Measurements from ENCODE around the gene BAIAP2. TPM values are rescaled to one million over a fixed set of nuclear protein-coding genes. Genes with fewer than 3 reads are reported as not detected.

Gene BAIAP2
- total and polyA plus RNA-seq, 2 of the 13 experiments (the other 11 are each of a cell fraction or from before 2014, with no cell fraction given), result 22.5 to 24.0 TPM

- no peak for TF ChIP-seq ZNF720 (CRISPR knock-in tag; IDR thresholded peaks at IDR 0.05)
- peak; percentile 73; the same call in 1 of the 2 replicates for TF ChIP-seq TGIF2 (CRISPR knock-in tag; IDR thresholded peaks at IDR 0.05)
- TF ChIP-seq SRSF1 (optimal IDR thresholded peaks at IDR 0.05; ENCODE audit: low read depth, low read length), result peak; percentile 18
- TF ChIP-seq HOXA3 (CRISPR knock-in tag; IDR thresholded peaks at IDR 0.05), result peak; percentile 62; the same call in 1 of the 2 replicates
- TF ChIP-seq TBX2 (CRISPR knock-in tag; IDR thresholded peaks at IDR 0.05; ENCODE audit: borderline replicate concordance), result peak; percentile 44; the same call in 1 of the 2 replicates
- TF ChIP-seq ZFP1 (CRISPR knock-in tag; IDR thresholded peaks at IDR 0.05), result no peak
- peak; percentile 30; the same call in 1 of the 2 replicates for TF ChIP-seq PATZ1 (CRISPR knock-in tag; IDR thresholded peaks at IDR 0.05)
- no peak for TF ChIP-seq EEA1 (CRISPR knock-in tag; IDR thresholded peaks at IDR 0.05; ENCODE audit: borderline replicate concordance)
- TF ChIP-seq ZNF577 (CRISPR knock-in tag; IDR thresholded peaks at IDR 0.05; ENCODE audit: borderline replicate concordance, low read depth), result no peak
- 0 out of 2 replicates have a peak, but pooled peaks have one; percentile 35 for TF ChIP-seq TFAP4 (IDR thresholded peaks at IDR 0.05; ENCODE audit: borderline replicate concordance, low read depth)
- TF ChIP-seq ZNF138 (CRISPR knock-in tag; IDR thresholded peaks at IDR 0.05; ENCODE audit: low read depth), result peak; percentile 74; the same call in 1 of the 2 replicates
- no peak for TF ChIP-seq MYPOP (CRISPR knock-in tag; IDR thresholded peaks at IDR 0.05)
- TF ChIP-seq HIC2 (CRISPR knock-in tag; IDR thresholded peaks at IDR 0.05; ENCODE audit: low read depth), result peak; percentile 89
- TF ChIP-seq CHCHD3 (CRISPR knock-in tag; IDR thresholded peaks at IDR 0.05), result no peak
- TF ChIP-seq SMAD9 (CRISPR knock-in tag; IDR thresholded peaks at IDR 0.05), result no peak
- TF ChIP-seq SCMH1 (CRISPR knock-in tag; IDR thresholded peaks at IDR 0.05; ENCODE audit: borderline replicate concordance), result no peak
- TF ChIP-seq SP4 (CRISPR knock-in tag; IDR thresholded peaks at IDR 0.05), result peak; percentile 62
- TF ChIP-seq FOXJ3 (CRISPR knock-in tag; IDR thresholded peaks at IDR 0.05; ENCODE audit: borderline replicate concordance), result 0 out of 2 replicates have a peak, but pooled peaks have one; percentile 4
- TF ChIP-seq ZNF292 (CRISPR knock-in tag; IDR thresholded peaks at IDR 0.05; ENCODE audit: borderline replicate concordance, low read depth), result no peak
- TF ChIP-seq ZNF652 (CRISPR knock-in tag; IDR thresholded peaks at IDR 0.05; ENCODE audit: borderline replicate concordance, low read depth), result peak; percentile 35; the same call in 1 of the 2 replicates
- TF ChIP-seq ATF5 (CRISPR knock-in tag; IDR thresholded peaks at IDR 0.05; ENCODE audit: low read depth), result 0 out of 2 replicates have a peak, but pooled peaks have one; percentile 86
- peak; percentile 87 for TF ChIP-seq ZNF788 (CRISPR knock-in tag; IDR thresholded peaks at IDR 0.05; ENCODE audit: borderline replicate concordance)
These were observed 129.7 kb downstream of the BAIAP2 start (continued) for GRCh38 chr17:81164371-81165245.
